NAMALWA (cell line): ENCODE results near the gene CDC37.
A peak's percentile ranks its signal among the peaks of the same experiment; 100 is the strongest.
"Not testable (repeated sequence)": the region's sequence is repeated elsewhere in the genome, so short reads cannot be mapped to it uniquely, and the experiment has no call there.

ENCODE experiments used
- DNase-seq: peaks from one replicate; pipeline ENCODE4 v3.0.0-alpha.2; 2015; ENCODE audit warnings: low spot score

Gene CDC37

DNA sequence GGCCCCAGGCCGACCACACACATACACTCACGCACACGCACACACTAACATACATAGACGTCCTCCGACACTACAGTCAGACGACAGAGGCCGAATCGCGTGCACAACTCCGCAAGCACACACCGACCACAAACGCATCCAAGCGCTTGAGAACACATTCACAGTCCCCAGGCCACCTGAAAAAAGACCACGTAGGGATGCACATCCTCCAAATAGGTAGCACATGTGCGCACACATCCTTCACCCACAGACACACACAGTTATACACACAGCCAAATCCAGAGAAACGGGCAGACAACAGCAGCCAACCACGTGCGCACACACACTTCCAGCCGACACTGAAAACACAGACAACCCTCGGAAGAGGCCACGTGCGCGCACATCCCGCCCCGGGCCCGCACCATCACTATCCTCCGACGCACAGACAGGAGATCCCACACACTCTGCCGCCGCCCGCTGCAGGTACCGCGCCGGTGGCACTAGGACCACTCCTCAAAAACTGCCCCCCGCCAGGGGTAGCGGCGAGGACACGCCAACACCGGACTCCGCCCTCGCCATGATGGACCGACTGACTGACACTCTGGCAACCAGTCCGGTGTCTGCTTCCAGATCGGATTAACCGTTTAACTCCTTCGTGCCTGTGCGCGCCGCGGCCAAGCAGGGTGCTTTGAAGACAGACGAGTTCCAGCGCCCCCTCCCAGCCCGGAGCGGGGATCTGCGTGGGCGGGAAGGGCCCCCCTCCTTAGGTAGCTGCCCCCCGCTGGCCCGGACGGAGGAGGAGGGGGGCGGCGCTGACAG lies 16.5 kb upstream of the CDC37 start:
- DNase-seq, result peak; percentile 91

DNA sequence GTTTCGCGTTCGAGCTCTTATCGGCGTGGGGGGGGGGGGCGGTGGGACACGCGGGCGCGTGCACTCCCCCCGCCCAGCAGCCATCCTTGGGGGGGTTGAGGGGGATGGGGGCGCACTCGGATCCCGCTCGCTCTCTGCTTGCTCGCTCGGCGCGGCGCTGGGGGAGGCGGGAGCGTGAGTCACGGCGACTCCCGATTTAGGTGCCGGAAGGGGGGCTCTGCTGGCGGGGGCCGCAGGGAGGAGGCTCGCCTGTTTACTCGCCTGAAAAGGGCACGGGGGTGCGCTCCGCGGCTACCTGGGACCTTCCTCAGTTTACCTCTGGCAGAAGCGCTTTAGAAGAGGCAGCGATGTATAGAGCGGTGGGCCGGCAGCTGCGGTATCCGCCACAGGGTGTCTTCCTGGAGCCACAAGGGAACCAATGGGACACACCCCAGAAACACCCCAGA lies 15.9 kb upstream of the CDC37 start:
- no peak for DNase-seq

DNA sequence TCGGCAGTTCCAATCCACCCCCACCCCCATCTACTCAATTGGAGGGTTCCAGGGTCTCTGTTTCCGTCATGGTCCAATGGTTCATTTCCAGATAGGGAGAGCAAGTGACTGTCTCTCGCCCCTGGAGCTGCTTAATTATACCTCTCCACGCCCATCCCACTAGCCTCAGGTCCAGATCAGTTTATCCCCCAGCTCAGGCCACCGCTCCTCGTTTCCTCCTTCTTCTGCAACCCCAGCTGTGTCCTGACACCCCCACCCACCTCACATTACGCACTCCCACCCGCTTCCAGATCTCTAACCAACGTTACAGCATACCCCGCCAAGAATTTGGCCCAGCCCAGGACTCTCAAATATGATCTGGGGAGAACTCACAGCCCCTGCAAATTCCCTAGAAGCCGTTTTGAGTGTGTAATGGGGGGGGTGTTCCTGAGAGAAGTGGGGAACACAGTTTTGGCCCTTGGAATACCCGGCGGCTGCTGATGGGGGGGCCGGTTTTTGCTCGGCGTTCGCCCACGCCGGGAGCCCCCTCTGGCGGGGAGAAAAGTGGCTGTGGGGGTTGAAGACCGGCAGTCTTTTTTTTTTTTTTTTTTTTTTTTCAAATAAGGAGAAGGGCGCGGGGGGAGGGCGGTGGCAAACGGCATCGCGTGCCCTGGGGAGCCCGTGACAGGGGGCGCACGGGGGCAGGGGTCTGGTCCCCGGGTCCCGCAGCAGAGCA lies 15.3 kb upstream of the CDC37 start:
- peak; percentile 73 for DNase-seq

DNA sequence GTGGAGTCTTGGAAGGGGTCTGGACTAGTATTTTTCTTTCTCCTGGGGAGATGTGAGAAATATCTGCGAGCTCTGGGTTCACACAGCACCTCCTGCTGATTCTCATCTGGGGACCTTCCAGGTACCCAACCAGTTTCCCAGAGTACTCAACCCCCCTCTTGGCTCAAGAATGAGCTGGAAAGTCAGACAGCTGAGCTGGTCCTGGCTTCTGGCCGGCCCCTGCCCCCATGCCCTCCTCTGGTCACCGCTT lies 14.8 kb upstream of the CDC37 start:
- DNase-seq, result peak; percentile 63

DNA sequence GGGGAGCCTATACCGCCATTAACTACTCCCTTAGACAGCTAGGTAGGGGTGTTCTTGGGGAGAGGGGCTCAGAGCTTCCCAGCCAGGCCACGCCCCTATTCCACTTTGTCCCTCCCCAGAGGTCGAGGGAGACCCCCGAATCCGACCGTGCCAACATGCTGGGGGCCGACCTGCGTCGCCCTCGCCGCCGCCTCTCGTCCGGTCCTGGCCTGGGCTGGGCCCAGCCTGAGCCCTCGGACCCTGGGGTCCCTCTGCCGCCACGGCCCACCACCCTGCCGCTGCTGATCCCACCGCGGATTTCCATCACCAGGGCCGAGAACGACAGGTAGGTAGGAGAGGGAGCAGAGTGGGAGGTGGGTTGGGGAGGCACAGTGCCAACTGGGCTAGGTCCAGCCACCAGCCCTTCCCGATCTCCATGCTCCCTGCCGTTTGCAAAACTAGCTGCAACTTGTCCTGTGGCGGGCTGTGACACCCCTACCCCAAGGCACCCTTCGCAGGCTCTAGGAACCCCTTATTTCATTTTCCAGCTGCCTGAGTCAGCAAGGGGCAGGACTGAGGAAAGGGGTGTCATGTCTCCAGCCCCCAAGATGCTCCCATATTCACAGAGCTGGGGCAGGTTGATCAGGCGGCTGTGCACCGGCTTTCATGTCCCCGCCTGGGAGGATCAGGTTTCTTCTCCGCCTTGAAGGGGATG lies 14.3 kb upstream of the CDC37 start:
- DNase-seq, result no peak

DNA sequence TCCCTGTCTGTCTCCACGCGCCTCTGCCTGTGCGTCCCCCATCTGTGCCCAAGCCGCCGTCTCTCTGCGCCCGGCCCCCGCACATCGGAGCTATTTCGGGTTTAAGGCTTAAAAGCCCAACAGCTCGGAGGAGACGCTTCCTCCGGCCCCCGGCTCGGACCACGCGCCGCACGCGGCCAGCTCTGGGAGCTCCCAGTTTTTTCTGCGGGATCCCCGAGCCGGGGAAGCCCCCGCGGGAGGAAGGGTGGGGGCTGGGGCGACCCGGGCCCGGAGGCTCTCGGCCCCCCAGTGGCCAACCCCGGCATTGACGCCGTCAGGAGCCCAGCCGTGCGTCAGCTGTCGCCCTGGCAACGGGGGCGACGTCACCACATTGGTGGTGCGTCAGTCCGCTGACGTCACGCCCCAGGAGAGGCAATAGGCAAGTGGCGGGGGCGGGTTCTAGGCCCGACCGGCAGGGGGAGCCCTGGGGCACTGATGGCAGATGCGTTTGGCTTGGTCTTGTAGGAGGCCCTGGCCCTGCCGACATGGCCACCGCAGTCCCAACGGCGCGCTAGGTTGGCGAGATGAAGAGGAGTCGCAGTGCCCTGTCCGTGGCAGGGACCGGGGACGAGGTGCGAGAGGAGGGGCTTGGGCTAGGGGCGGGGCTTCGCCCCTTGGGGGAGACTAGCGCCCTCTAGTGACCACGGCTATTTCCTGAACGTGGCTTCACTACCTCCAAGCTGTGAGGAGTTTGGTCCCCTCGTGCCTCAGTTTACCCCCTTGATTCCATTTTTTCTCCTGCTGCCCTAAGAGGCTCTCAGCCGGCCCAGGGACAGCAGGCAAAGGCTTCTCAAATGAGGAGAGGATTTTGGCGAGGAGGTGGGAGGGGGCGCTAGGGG lies 13.3 kb upstream of the CDC37 start:
- DNase-seq, result peak; percentile 95

DNA sequence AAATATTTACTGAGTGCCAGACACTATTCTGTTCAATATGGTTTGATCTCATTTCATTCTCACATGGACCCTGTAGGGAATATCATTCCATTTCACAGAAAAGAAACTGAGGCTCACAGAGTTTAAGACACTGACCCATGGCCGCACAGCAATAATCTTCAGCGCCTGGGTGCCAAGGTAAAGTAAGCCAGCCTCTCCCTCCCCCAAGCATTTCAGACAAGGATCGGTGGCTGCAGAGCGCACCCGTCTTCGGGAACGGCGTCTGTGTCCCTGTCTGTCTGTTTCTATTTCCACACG lies 12.7 kb upstream of the CDC37 start:
- DNase-seq, result no peak

DNA sequence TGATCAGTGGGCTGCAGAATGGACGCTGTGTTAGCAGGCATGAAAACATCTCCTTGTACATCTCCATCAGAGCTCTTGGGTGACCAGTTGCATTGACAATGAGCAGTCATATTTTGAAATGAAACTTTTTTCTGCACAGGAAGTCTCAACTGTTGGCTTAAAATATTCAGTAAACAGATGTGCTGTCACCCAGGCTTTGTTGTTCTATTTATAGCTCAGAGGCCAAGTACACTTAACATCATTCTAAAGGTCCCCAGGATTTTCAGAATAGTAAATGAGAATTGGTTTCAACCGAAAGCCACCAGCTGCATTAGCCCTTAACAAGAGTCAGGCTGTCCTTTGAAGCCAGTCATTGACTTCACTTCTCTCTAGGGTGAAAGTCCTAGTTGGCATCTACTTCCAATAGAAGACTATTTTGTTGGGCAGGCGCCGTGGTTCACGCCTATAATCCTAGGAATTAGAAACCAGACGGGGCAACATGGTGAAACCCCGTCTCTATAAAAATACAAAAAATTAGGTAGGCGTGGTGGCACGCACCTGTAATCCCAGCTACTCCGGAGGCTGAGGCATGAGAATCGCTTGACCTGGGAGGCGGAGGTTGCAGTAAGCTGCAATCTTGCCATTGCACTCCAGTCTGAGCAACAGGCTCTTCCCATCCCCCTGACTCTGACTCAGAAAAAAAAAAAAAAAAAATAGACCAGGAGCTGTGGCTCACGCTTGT lies 9.1 kb upstream of the CDC37 start:
- peak; percentile 95 for DNase-seq

DNA sequence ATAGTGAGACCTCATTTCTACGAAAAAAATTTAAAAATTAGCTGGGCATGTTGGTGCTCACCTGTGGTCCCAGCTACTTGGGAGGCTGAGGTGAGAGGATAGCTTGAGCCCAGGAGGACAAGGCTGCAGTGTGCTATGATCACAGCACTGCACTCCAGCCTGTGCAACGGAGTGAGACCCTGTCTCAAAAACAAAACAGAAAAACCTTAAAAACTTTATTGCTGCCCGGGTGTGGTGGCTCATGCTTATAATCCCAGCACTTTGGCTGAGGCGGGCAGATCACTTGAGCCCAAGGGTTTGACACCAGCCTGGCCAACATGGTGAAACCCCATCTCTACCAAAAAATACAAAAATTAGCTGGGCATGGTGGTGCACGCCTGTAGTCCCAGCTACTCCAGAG lies 7.9 kb upstream of the CDC37 start:
- DNase-seq, result peak; percentile 44

DNA sequence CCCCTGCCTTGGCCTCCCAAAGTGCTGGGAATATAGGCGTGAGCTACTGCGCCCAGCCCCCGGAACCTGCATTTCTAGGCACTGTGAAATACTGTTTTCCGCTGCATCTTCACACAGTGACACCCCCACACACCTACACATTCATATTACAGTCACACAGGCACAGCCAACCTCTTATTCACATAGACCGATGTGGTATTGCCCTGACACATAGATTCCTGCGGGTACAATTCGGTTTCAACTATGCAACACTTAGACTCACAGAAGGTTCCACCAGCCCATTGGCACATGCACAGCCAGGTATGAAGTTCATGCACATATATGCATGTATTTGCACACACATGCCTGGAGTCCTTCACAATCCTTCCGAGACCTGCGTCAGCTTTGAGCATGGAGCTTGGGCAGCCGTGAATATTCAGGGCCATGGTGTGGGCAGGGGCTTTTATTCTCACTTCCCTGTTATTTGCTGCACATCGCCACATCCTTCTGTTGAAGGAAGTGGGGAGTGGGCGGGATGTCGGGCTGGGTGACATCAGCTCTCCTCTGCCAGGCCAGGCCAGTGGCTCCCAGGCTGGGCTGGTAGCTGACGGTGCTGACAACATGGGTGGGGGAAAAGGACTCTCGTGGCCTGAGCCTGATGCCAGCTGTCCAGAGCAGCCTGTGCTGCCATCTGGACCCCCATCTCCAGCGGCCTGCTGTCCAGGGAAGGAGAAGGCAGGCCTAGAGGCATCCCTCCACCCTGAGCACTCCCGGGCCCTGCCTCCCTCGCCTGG lies 5.4 kb upstream of the CDC37 start:
- peak; percentile 67 for DNase-seq

DNA sequence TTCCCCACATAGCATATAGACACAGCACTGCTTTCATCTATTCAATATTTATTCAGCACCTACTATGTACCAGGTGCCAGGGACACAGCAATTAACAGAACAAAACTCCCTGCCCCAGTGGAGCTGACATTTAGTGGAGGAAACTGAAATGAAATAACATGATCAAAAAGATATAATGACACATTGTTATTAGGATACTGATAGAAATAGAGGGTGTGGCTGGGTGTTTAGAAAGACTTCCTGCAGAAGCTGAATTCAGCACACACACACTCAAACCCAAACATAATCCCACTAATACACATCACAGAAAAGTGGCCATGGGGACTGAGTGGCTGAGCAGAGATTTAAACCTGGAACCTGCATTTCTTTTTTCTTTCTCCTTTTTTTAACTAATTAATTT lies 3.8 kb upstream of the CDC37 start:
- no peak for DNase-seq

DNA sequence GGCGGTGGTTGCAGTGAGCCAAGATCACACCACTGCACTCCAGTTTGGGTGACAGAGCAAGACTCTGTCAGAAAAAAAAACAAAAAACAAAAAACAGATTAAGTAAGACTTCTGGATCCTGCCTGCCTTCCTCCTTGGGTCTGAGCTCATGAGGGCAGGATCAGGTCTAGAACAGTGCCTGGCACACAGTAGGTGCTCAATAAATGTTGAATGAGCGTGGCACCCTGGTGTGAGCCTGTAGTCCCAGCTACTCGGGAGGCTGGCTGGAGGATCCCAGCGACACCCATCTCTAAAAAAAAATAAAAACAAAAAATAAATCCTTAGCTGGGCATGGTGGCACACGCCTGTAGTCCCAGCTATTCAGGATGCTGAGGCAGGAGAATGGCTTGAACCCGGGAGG lies 2.8 kb upstream of the CDC37 start:
- no peak for DNase-seq

DNA sequence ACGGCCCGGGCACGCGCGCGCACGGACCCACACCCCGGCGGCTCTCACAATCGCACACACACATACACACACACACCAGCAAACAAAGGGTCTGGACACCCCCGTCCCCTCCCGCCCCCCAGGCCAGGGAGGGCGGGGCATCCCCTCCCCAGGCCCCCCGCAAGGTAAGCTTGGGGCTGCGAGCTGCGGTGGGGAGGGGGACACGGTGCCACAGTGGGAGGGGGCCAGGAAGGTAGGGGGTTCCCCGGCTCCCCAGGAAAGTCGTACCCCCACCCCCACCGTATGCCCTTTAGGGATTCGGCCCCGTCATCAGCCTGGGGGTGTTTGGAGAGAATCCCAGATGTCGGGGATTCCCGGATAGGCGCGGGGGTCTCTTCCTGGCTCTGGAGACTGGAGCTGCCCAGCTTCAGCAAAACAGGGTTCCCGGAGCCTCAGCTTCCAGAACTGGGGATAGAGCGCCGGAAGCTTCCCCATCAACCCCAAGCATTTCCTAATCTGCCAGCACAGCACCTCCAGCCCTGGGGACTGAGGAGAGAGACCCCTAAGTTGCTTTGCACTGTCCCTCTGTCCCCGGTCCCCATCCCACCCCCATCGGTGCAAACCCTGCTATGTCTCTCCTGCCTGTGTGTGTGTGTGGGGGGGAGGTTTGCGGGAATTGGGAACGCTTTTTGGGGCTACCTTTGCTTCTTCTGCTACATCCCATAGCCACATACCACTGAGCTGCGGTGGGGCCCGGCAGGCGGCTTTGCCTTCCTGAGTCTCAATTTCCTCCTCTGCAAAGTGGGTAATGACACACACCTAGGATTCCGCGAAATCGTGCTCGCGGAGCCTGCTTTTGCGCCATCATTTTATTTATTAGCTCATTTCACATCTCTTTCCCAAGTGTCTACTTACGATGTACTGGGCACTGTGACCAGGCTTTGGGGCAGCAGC lies 1.8 kb upstream of the CDC37 start:
- DNase-seq, result no peak

DNA sequence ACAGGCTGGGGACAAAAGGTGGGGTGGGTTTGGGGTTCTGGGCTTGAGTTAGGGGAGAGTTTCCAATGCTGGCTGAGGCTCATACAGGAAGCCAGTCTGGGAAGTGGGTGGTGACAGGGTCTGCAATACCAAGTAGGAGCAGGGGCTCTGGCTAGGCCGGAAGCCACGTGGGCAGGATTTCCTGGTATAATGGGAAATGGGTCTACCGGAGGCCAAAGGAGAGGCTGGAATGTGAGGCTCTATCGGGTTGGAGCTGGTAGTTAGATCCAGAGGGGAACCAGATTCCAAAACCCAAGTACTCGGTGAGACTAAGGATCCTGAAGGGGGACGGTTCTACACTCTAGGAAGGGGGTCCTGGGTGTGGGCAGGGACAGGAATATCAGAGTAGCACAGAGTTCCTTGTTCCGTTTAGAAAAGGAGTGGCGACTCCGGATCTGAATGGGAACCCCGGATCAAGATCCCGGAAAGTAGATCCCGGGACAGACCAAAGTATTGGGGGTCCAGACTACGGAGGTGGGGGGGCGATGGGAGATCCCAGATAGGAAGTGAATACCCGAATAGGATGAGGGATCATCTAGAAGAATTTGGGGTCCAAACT lies 802 bp downstream of the CDC37 start:
- no peak for DNase-seq

DNA sequence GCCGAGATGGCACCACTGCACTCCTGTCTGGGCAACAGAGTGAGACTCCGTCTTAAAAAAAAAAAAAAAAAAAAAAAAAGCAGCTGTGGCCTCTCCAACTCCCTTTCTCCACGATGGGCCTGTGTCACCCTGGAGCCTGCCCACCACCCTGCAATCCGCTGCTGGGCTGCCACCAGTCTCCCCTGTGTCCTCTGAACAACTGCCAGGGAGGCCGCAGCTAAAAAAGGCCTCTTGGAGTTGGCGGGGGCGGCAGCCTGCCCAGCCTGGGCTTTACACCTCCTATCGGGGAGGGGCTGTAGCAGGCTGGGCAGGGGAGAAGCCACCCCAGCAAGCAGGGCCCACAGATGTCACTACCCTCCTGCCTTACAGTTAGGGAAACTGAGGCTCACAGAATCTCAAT lies 3.5 kb downstream of the CDC37 start:
- no peak for DNase-seq

DNA sequence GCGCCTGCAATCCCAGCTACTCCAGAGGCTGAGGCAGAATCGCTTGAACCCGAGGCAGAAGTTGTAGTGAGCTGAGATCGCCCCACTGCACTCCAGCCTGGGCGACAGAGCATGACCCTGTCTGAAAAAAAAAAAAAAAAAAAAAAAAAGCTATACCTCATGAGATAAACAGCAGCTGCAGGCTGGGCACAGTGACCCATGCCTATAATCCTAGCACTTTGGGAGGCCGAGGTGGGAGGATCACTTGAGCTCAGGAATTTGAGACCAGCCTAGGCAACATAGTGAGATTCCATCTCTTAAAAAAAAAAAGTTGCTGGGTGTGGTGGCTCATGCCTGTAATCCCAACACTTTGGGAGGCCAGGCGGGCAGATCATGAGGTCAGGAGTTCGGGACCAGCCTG lies 4.0 kb downstream of the CDC37 start:
- not testable (repeated sequence) for DNase-seq

DNA sequence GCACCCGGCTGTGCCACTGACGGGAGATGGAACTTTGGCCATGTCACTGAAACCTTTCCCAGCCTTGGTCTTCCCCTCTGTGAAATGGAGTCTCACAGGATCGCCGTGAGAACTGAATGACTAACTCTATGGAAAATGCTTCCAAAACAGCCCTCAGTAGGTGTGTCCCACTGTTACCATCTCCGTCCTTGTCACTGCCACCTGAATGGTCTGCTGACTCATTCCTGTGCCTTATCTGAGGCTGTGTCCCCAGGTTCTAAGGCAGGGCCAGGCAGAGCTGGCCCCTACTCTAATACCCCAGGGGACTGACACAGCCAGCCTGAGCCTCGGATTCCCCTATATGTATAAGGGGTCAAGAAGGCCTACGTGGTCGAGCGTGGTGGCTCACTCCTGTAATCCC lies 4.5 kb downstream of the CDC37 start:
- no peak for DNase-seq

DNA sequence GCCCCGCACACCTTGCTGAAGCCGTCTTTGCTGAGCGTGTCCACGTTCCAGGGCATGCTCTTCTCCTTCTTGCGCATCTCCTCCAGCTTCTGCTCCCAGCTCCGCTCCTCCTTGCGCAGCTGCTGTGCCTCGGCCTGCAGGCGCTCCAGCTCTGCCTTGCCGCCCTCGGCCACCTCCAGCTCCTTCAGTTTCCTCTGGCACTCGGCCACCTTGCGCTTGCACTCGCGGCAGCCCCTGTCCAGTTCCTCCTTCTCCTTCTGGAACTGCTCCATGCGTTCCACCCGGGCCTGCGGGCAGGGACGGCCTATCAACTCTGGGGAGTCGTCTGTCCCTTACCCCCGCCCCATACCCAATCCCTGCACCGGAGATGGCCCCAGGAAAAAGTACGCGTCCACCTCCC lies 7.4 kb downstream of the CDC37 start:
- DNase-seq, result no peak

DNA sequence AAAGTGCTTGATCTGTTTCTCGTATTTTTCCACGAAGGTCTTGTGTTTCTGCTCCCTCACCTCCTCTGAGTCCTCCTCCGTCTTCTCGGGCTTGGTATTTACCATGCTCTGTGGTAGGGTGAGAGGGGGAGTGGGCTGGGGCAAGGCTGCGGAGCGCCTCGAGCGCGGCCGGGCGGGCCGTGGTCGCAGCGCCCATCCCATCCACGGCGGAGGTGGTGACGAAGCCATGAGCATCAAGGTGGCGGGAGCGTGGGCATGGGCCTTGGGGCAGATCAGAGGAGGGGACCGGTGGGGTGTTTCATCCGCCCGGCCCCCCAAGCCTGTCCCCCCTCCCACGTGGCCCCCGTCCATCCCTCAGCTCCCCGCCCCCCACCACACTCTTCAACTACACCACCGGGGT lies 7.9 kb downstream of the CDC37 start:
- no peak for DNase-seq

DNA sequence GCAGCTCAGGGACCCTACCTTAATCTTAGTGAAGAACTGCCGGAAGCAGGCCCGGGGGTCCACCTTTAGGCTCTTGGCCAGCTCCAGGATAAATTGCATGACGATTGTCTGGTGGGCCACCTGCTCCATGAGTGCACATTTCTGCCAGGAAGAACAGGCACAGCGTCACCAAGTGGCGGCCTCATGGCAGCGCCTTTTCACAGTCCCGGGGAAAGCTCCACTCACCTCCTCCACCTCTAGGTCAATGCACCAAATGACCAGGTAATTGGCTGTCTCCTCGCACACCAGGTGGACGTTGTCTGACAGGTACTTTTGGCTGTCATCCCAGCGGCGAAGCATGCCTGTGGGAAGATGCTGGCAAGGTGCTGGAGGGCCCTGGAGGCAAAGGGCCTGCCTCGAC lies 8.3 kb downstream of the CDC37 start:
- DNase-seq, result no peak
